ENCODE data around the gene GSK3A.

The GSK3A gene

DNA sequence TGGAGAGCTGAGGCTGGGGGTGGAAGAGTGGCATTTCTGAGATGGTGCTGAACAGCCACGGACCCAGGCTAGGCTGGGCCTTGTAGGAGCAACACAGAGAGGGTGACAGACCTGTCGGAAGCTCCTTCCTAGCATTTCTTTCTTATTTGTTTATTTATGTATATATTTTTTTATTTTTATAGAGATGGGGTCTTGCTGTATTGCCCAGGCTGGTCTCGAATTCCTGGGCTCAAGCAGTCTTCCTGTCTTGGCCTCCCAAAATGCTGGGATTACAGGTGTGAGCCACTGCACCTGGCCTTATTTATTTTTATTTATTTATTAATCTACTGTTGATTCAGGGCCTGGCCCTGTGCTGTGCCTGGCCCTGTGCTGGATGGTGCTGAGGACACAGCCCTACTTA lies 33.1 kb upstream of the GSK3A start:
- no peaks in the 10 kb centered on the region for H3K9me3 ChIP-seq (ENCODE audit: insufficient read depth, low read length)
- no peak for TF ChIP-seq YY1 (IDR thresholded peaks at IDR 0.05; ENCODE audit: insufficient read depth, insufficient read length)
- TF ChIP-seq ZNF274 (IDR thresholded peaks at IDR 0.05; ENCODE audit: low read depth, low read length): no peak
- H3K4me1 ChIP-seq (ENCODE audit: insufficient read depth, insufficient read length): peaks cover 12% of the 10 kb centered on the region
- DNase-seq (ENCODE audit: low read depth, low spot score): no peak
- H3K4me3 ChIP-seq (ENCODE audit: insufficient read length, low read depth): no peak overlapping the region
- no peak overlapping the region for H3K9ac ChIP-seq (ENCODE audit: insufficient read length, low read depth)
- peaks cover 42% of the 10 kb centered on the region for H3K36me3 ChIP-seq (ENCODE audit: insufficient read depth, insufficient read length, low read length)
- no peaks in the 10 kb centered on the region for H3K27me3 ChIP-seq (ENCODE audit: insufficient read depth, insufficient read length)

DNA sequence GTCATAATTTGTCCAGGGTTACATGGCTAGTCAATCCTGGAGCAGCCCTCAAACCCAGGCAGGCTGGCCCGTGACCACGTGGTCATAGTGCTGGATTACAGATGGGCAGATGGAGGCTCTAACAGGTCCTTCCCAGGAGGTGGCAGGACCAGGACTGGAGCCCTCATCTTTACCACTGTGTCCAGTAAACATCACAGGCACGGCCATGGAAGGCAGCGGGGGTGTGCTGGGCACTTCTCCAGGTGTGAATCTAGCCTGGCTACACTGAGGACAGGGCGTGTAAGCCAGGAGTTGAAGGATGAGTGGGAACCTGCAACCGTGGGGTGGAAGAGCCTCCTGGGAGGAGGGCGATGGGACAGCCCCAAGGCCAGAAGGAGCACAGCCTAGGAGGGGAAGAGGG lies 32.7 kb upstream of the GSK3A start:
- TF ChIP-seq SUZ12 (IDR thresholded peaks at IDR 0.05; ENCODE audit: extremely low read depth, insufficient read depth, insufficient read length) (no peak), YY1 (IDR thresholded peaks at IDR 0.05; ENCODE audit: insufficient read depth, insufficient read length) (no peak), ZNF274 (IDR thresholded peaks at IDR 0.05; ENCODE audit: low read depth, low read length) (no peak)
- H3K36me3 ChIP-seq (ENCODE audit: insufficient read depth, insufficient read length, low read length): peaks cover 42% of the 10 kb centered on the region
- H3K4me3 ChIP-seq (ENCODE audit: insufficient read length, low read depth): no peak overlapping the region
- no peak for DNase-seq (ENCODE audit: low read depth, low spot score)
- H3K9ac ChIP-seq (ENCODE audit: insufficient read length, low read depth): no peak overlapping the region
- H3K9me3 ChIP-seq (ENCODE audit: insufficient read depth, low read length): no peaks in the 10 kb centered on the region
- no peaks in the 10 kb centered on the region for H3K27me3 ChIP-seq (ENCODE audit: insufficient read depth, insufficient read length)
- peaks cover 12% of the 10 kb centered on the region for H3K4me1 ChIP-seq (ENCODE audit: insufficient read depth, insufficient read length)

DNA sequence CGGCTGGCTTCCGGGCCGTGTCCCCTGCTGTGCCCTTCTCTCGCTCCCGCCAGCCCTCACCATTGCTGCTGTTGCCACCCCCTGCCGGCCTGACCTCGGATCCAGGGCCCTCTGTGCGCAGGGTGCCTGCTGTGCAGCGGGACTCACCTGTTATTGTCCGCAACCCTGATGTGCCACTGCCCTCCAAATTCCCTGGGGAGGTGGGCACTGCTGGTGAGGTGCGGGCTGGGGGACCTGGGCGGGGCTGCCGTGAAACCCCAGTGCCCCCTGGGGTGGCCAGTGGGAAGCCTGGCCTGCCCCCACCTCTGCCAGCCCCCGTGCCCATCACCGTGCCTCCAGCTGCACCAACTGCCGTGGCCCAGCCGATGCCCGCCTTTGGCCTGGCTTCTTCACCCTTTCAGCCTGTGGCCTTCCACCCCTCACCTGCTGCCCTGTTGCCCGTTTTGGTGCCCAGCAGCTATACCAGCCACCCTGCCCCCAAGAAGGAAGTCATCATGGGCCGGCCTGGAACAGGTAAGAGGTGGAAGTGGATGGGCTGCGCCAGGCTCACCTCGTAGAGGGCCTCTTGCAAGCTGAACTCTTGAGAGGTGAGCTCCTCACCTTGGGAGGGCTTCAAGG lies 31.8 kb upstream of the GSK3A start:
- no peak overlapping the region for H3K4me3 ChIP-seq (ENCODE audit: insufficient read length, low read depth)
- H3K4me1 ChIP-seq (ENCODE audit: insufficient read depth, insufficient read length): peaks cover 9% of the 10 kb centered on the region
- no peak for DNase-seq (ENCODE audit: low read depth, low spot score)
- H3K9me3 ChIP-seq (ENCODE audit: insufficient read depth, low read length): no peaks in the 10 kb centered on the region
- no peak overlapping the region for H3K9ac ChIP-seq (ENCODE audit: insufficient read length, low read depth)
- peaks cover 42% of the 10 kb centered on the region for H3K36me3 ChIP-seq (ENCODE audit: insufficient read depth, insufficient read length, low read length)
- H3K27me3 ChIP-seq (ENCODE audit: insufficient read depth, insufficient read length): no peaks in the 10 kb centered on the region
- TF ChIP-seq SUZ12 (IDR thresholded peaks at IDR 0.05; ENCODE audit: extremely low read depth, insufficient read depth, insufficient read length): no peak
- TF ChIP-seq ZNF274 (IDR thresholded peaks at IDR 0.05; ENCODE audit: low read depth, low read length): no peak
- no peak for TF ChIP-seq YY1 (IDR thresholded peaks at IDR 0.05; ENCODE audit: insufficient read depth, insufficient read length)

DNA sequence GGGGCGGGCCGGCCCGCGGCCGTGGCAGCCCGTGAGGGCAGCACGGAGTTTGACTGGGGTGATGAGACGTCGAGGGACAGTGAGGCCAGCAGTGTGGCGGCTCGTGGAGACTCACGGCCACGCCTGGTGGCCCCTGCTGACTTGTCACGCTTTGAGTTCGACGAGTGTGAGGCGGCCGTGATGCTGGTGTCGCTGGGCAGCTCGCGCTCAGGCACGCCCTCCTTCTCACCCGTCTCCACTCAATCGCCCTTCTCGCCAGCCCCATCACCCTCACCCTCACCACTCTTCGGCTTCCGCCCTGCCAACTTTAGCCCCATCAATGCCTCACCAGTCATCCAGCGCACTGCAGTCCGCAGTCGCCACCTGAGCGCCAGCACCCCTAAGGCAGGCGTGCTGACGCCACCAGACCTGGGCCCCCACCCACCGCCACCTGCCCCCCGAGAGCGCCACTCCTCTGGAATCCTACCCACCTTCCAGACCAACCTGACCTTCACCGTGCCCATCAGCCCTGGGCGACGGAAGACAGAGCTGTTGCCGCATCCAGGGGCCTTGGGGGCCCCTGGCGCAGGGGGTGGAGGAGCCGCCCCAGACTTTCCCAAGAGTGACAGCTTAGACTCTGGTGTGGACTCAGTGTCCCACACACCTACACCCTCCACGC lies 31.1 kb upstream of the GSK3A start:
- H3K9ac ChIP-seq (ENCODE audit: insufficient read length, low read depth): no peak overlapping the region
- TF ChIP-seq ZNF274 (IDR thresholded peaks at IDR 0.05; ENCODE audit: low read depth, low read length) (no peak), YY1 (IDR thresholded peaks at IDR 0.05; ENCODE audit: insufficient read depth, insufficient read length) (no peak)
- peaks cover 8% of the 10 kb centered on the region for H3K4me1 ChIP-seq (ENCODE audit: insufficient read depth, insufficient read length)
- H3K27me3 ChIP-seq (ENCODE audit: insufficient read depth, insufficient read length): no peaks in the 10 kb centered on the region
- no peaks in the 10 kb centered on the region for H3K9me3 ChIP-seq (ENCODE audit: insufficient read depth, low read length)
- DNase-seq (ENCODE audit: low read depth, low spot score): no peak
- H3K36me3 ChIP-seq (ENCODE audit: insufficient read depth, insufficient read length, low read length): peaks cover 42% of the 10 kb centered on the region
- no peak overlapping the region for H3K4me3 ChIP-seq (ENCODE audit: insufficient read length, low read depth)

DNA sequence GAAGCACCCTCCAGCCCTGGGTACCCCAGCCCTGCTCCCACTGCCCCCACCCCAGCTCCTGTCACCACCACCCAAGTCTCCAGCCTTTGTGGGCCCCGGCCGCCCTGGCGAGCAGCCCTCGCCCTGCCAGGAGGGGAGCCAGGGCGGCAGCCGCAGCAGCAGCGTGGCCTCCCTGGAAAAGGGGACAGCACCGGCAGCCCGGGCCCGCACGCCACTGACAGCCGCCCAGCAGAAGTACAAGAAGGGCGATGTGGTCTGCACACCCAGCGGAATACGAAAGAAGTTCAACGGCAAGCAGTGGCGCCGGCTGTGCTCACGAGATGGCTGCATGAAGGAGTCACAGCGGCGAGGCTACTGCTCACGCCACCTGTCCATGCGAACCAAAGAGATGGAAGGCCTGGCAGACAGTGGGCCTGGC lies 30.6 kb upstream of the GSK3A start:
- Histone ChIP-seq H3K36me3 (ENCODE audit: insufficient read depth, insufficient read length, low read length) (peaks cover 42% of the 10 kb centered on the region), H3K9ac (ENCODE audit: insufficient read length, low read depth) (no peak overlapping the region), H3K4me3 (ENCODE audit: insufficient read length, low read depth) (no peak overlapping the region), H3K27me3 (ENCODE audit: insufficient read depth, insufficient read length) (no peaks in the 10 kb centered on the region), H3K9me3 (ENCODE audit: insufficient read depth, low read length) (no peaks in the 10 kb centered on the region), H3K4me1 (ENCODE audit: insufficient read depth, insufficient read length) (peaks cover 6% of the 10 kb centered on the region)
- no peak for TF ChIP-seq ZNF274 (IDR thresholded peaks at IDR 0.05; ENCODE audit: low read depth, low read length)
- no peak for TF ChIP-seq SUZ12 (IDR thresholded peaks at IDR 0.05; ENCODE audit: extremely low read depth, insufficient read depth, insufficient read length)
- no peak for DNase-seq (ENCODE audit: low read depth, low spot score)

DNA sequence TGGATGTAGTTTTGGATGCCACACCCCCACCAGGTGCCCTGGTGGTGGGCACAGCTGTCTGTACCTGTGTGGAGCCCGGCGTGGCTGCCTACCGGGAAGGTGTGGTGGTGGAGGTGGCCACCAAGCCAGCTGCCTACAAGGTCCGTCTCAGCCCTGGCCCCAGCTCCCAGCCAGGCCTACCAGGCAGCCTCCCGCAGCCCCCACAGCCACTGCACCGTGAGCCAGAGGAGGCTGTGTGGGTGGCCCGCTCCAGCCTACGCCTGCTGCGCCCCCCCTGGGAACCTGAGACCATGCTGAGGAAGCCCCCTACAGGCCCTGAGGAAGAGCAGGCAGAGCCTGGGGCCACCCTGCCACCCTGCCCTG lies 30.1 kb upstream of the GSK3A start:
- Histone ChIP-seq H3K4me1 (ENCODE audit: insufficient read depth, insufficient read length) (peaks cover 3% of the 10 kb centered on the region), H3K9me3 (ENCODE audit: insufficient read depth, low read length) (no peaks in the 10 kb centered on the region), H3K27me3 (ENCODE audit: insufficient read depth, insufficient read length) (no peaks in the 10 kb centered on the region), H3K9ac (ENCODE audit: insufficient read length, low read depth) (no peak overlapping the region), H3K4me3 (ENCODE audit: insufficient read length, low read depth) (no peak overlapping the region), H3K36me3 (ENCODE audit: insufficient read depth, insufficient read length, low read length) (peaks cover 42% of the 10 kb centered on the region)
- TF ChIP-seq ZNF274 (IDR thresholded peaks at IDR 0.05; ENCODE audit: low read depth, low read length) (no peak), SUZ12 (IDR thresholded peaks at IDR 0.05; ENCODE audit: extremely low read depth, insufficient read depth, insufficient read length) (no peak), YY1 (IDR thresholded peaks at IDR 0.05; ENCODE audit: insufficient read depth, insufficient read length) (no peak)
- DNase-seq (ENCODE audit: low read depth, low spot score): no peak

DNA sequence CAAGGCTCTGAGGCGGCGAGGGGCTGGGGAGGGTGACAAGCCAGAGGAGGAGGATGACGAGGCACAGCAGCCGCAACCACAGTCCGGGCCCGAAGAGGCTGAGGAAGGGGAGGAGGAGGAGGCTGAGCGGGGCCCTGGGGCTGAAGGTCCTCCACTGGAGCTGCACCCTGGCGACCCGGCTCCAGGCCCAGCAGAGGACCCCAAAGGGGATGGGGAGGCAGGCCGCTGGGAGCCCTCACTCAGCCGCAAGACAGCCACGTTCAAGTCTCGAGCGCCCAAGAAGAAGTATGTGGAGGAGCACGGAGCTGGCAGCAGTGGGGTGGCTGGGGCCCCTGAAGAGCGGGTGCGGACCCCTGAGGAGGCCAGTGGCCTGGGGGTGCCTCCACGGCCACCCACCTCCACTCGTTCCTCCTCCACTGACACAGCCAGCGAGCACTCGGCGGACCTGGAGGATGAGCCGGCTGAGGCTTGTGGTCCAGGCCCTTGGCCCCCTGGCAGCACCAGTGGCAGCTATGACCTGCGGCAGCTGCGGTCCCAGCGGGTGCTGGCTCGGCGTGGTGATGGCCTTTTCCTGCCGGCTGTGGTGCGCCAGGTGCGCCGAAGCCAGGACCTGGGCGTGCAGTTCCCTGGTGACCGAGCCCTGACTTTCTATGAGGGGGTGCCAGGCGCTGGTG lies 29.6 kb upstream of the GSK3A start:
- no peak overlapping the region for H3K4me3 ChIP-seq (ENCODE audit: insufficient read length, low read depth)
- H3K27me3 ChIP-seq (ENCODE audit: insufficient read depth, insufficient read length): no peaks in the 10 kb centered on the region
- DNase-seq (ENCODE audit: low read depth, low spot score): no peak
- peaks cover 42% of the 10 kb centered on the region for H3K36me3 ChIP-seq (ENCODE audit: insufficient read depth, insufficient read length, low read length)
- no peak overlapping the region for H3K9ac ChIP-seq (ENCODE audit: insufficient read length, low read depth)
- H3K9me3 ChIP-seq (ENCODE audit: insufficient read depth, low read length): no peaks in the 10 kb centered on the region
- TF ChIP-seq SUZ12 (IDR thresholded peaks at IDR 0.05; ENCODE audit: extremely low read depth, insufficient read depth, insufficient read length) (no peak), ZNF274 (IDR thresholded peaks at IDR 0.05; ENCODE audit: low read depth, low read length) (no peak), YY1 (IDR thresholded peaks at IDR 0.05; ENCODE audit: insufficient read depth, insufficient read length) (no peak)
- H3K4me1 ChIP-seq (ENCODE audit: insufficient read depth, insufficient read length): peaks cover 2% of the 10 kb centered on the region
